RWPE2 (cell line): ENCODE results near the gene KAZN.

Experiments
- ATAC-seq: fragments of 200-7000 bp; cut with Tn5 transposase; 3 replicates; pipeline ENCODE4 v1.9.1; 2021; ENCODE audit warnings: low read depth
- DNase-seq: peaks from one replicate; pipeline ENCODE4 v3.0.0-alpha.2; 2020; ENCODE audit warnings: low spot score
- H3K27ac ChIP-seq: fragments of 450-650 bp; 2 replicates; pipeline ENCODE4 v1.5.1; 2017; ENCODE audit warnings: mild to moderate bottlenecking; ENCODE audit not compliant: poor library complexity, severe bottlenecking
- H3K27me3 ChIP-seq: fragments of 250-450 bp; sonication (Bioruptor Pico); 2 replicates; pipeline ENCODE4 v1.5.1; 2021; ENCODE audit warnings: mild to moderate bottlenecking, moderate library complexity; ENCODE audit not compliant: insufficient read depth, poor library complexity, severe bottlenecking
- H3K36me3 ChIP-seq: fragments of 250-450 bp; sonication (Bioruptor Pico); 2 replicates; pipeline ENCODE4 v1.5.1; 2020; ENCODE audit warnings: low read depth, mild to moderate bottlenecking, moderate library complexity
- H3K4me1 ChIP-seq: fragments of 250-450 bp; sonication (Bioruptor Pico); 2 replicates; pipeline ENCODE4 v1.5.1; 2021; ENCODE audit warnings: mild to moderate bottlenecking, moderate library complexity; ENCODE audit not compliant: insufficient read depth, poor library complexity, severe bottlenecking
- H3K4me3 ChIP-seq: fragments of 250-450 bp; sonication (Bioruptor Pico); 2 replicates; pipeline ENCODE4 v1.5.1; 2021; ENCODE audit warnings: mild to moderate bottlenecking, moderate library complexity; ENCODE audit not compliant: severe bottlenecking
- H3K9me3 ChIP-seq: fragments of 250-450 bp; sonication (Bioruptor Pico); 2 replicates; pipeline ENCODE4 v1.5.1; 2021; ENCODE audit warnings: mild to moderate bottlenecking, moderate library complexity; ENCODE audit not compliant: severe bottlenecking
- TF ChIP-seq, protein P1 (sequence below): fragments of 450-650 bp; IDR thresholded peaks from one replicate; pipeline ENCODE4 v1.5.1; 2017; ENCODE audit warnings: mild to moderate bottlenecking, moderate library complexity; ENCODE audit not compliant: poor library complexity, severe bottlenecking

The KAZN gene

DNA sequence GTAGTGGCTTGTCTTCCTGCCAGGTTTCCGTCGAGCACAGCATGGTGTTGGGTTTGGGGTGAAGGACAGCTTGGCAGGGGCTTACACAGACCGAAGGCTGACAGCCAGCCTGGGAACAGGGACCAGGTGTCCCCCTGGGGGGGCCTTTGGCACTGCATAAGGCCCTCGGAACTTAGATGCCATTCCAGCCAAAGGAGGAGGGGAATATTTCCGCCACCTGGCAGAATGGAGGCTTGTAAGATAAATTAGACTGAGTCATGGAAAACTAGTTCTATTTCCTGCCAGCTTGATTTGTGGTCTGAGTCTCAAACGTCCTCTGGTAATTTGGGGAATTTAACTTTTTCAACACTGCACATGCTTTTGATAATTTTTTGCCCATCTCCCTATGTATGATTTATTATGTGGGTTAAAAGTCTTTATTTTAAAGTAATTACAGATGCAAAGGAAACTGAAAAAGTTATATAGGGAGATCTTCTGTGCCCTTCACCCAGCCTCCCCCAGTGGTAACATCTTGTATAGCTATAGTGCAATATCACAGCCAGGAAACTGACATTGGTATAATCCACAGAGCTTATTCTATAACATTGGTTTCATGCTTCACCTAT lies 543.6 kb downstream of the KAZN start:
- Histone ChIP-seq H3K9me3 (no peaks in the 10 kb centered on the region), H3K27ac (peak overlapping the region; percentile 11), H3K4me3 (no peak overlapping the region), H3K36me3 (no peaks in the 10 kb centered on the region), H3K4me1 (peaks cover 6% of the 10 kb centered on the region), H3K27me3 (no peaks in the 10 kb centered on the region)
- ATAC-seq (0 out of 3 replicates have a peak, but pooled peaks have one; percentile 33), DNase-seq (no peak)
- TF ChIP-seq, protein P1, sequence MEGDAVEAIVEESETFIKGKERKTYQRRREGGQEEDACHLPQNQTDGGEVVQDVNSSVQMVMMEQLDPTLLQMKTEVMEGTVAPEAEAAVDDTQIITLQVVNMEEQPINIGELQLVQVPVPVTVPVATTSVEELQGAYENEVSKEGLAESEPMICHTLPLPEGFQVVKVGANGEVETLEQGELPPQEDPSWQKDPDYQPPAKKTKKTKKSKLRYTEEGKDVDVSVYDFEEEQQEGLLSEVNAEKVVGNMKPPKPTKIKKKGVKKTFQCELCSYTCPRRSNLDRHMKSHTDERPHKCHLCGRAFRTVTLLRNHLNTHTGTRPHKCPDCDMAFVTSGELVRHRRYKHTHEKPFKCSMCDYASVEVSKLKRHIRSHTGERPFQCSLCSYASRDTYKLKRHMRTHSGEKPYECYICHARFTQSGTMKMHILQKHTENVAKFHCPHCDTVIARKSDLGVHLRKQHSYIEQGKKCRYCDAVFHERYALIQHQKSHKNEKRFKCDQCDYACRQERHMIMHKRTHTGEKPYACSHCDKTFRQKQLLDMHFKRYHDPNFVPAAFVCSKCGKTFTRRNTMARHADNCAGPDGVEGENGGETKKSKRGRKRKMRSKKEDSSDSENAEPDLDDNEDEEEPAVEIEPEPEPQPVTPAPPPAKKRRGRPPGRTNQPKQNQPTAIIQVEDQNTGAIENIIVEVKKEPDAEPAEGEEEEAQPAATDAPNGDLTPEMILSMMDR = no peak

DNA sequence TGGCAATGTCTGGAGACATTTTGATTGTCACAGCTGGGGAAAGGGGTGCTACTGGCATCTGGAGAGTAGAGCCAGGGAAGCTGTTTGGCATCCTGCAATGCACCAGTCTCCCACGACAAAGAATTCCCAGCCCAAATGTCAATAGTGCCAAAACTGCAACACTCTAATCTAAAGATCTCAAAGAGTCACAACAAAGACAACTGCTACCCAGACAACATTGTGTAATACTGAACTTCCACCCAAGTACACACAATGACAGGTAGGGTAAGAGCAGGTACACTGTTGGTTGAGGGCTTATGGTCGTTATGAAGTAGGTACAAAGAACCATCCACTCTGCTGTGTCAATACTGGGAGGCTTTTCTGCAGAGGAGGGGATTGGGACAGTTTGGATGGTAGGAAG lies 546.8 kb downstream of the KAZN start:
- H3K27me3 ChIP-seq = no peaks in the 10 kb centered on the region
- DNase-seq (no peak), ATAC-seq (no peak)
- TF ChIP-seq, protein P1 = no peak
- H3K9me3 ChIP-seq = no peaks in the 10 kb centered on the region
- peaks cover 6% of the 10 kb centered on the region for H3K4me1 ChIP-seq
- no peak overlapping the region for H3K4me3 ChIP-seq
- H3K27ac ChIP-seq = no peak overlapping the region
- H3K36me3 ChIP-seq = no peaks in the 10 kb centered on the region

DNA sequence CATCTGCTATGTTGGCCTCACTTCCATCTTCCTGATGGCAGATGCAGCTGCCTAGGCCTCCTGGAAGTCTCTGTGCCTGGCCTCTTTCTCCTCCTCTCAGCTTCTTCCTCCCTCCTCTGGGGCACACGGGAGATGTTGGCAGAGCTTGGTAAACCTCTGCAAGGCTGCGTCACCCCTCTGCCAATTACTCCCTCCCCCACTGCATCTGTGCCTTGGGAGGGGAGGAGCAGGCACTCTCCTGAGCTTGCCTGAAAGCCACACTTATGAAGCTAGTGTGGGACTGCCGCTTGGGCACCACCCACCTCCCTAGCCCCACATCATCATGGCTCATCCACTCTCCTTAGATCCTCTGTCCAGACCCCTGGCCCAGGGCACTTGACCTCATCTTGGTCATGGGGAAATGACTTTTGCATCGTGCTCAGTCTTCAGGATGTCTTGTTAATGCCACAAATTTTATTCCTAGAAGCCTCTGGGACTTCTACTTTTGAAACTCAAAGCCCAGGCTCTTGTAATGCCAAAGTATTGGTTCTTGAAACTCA lies 547.7 kb downstream of the KAZN start:
- H3K4me3 ChIP-seq = no peak overlapping the region
- ATAC-seq (no peak), DNase-seq (no peak)
- H3K36me3 ChIP-seq = no peaks in the 10 kb centered on the region
- H3K27me3 ChIP-seq = no peaks in the 10 kb centered on the region
- peaks cover 6% of the 10 kb centered on the region for H3K4me1 ChIP-seq
- no peak overlapping the region for H3K27ac ChIP-seq
- no peaks in the 10 kb centered on the region for H3K9me3 ChIP-seq
- TF ChIP-seq, protein P1 = no peak

DNA sequence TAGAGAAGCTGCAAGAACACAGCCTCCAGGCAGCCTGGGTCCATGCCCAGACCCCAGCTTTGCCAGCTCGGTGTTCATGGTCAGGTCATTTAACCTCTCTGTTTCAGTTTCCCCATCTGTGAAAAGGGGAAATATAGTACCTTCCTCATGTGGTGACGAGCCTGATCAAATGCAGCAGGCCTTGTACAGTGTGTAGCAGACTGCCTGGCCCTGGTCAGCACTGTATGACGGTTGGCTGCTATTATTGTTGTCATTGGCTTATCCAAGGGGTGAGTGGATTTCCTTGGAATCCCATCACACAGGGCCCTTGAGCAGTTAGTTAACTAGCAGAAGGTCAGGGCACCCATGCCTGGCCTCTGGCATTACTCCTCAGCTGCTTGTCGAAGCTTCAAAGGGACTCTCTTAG lies 548.5 kb downstream of the KAZN start:
- H3K36me3 ChIP-seq = no peaks in the 10 kb centered on the region
- no peaks in the 10 kb centered on the region for H3K9me3 ChIP-seq
- no peak overlapping the region for H3K4me3 ChIP-seq
- peaks cover 3% of the 10 kb centered on the region for H3K4me1 ChIP-seq
- no peak overlapping the region for H3K27ac ChIP-seq
- DNase-seq (no peak), ATAC-seq (no peak)
- H3K27me3 ChIP-seq = no peaks in the 10 kb centered on the region
- TF ChIP-seq, protein P1 = no peak

DNA sequence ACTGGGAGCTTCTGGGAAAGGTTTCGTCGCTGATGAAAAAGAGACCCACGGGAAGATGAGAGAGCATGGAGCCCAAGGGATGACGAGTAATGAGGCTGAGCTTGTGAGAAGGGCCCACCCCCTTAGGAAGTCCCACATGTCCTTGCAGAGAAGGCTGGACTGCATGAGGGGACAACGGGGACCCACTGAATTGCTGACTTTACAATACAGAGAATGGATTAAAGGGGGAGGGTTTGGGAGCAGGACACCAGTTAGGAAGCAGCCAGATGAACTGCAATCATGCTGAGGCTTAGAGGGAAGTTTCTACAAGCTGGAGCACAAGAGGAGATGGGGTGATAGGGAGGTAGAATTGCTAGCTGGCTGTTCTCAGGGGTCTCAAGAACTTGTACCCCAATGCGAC lies 549.5 kb downstream of the KAZN start:
- DNase-seq (no peak), ATAC-seq (no peak)
- Histone ChIP-seq H3K36me3 (no peaks in the 10 kb centered on the region), H3K9me3 (no peaks in the 10 kb centered on the region), H3K4me1 (no peaks in the 10 kb centered on the region), H3K27ac (no peak overlapping the region), H3K4me3 (no peak overlapping the region), H3K27me3 (no peaks in the 10 kb centered on the region)
- TF ChIP-seq, protein P1 = no peak
